ENCODE measurements around the gene RNF14. TPM values are rescaled to one million over a fixed set of nuclear protein-coding genes. Genes with fewer than 3 reads are reported as not detected.
A peak's percentile ranks its signal among the peaks of the same experiment; 100 is the strongest.

The RNF14 gene
- total and polyA plus RNA-seq, 9 of the 15 experiments (the other 6 are each of a cell fraction or from before 2014, with no cell fraction given): 36.3 to 140 (median 75.1) TPM

GRCh38 chr5:141992349-141992963, 23.6 kb downstream of the RNF14 start (continued):
- TF ChIP-seq REST (IDR thresholded peaks at IDR 0.05; ENCODE audit: borderline replicate concordance): peak; percentile 74; the same call in 1 of the 2 replicates
- TF ChIP-seq REST (CRISPR knock-in tag; IDR thresholded peaks at IDR 0.05; ENCODE audit: low read depth): no peak
- no peak for TF ChIP-seq THAP7 (CRISPR knock-in tag; IDR thresholded peaks at IDR 0.05)
- TF ChIP-seq TOE1 (IDR thresholded peaks at IDR 0.05; ENCODE audit: borderline replicate concordance): no peak
- TF ChIP-seq TOE1 (CRISPR knock-in tag; IDR thresholded peaks at IDR 0.05; ENCODE audit: borderline replicate concordance, low read depth): no peak
- no peak for TF ChIP-seq PHTF2 (CRISPR knock-in tag; IDR thresholded peaks at IDR 0.05)
- peak; percentile 39; the same call in 1 of the 2 replicates for TF ChIP-seq DEAF1 (CRISPR knock-in tag; IDR thresholded peaks at IDR 0.05)
- no peak for TF ChIP-seq MITF (IDR thresholded peaks at IDR 0.05)
- no peak for TF ChIP-seq AFF4 (CRISPR knock-in tag; IDR thresholded peaks at IDR 0.05)
- peak; percentile 55; the same call in 1 of the 2 replicates for TF ChIP-seq MEF2D (tag; conservative IDR thresholded peaks at IDR 0.05; ENCODE audit: low read depth)
- no peak for TF ChIP-seq ZNF766 (CRISPR knock-in tag; conservative IDR thresholded peaks at IDR 0.05)

Data from K562 (cell line).